MM.1S (cell line): ENCODE data around the gene MAP3K4.

Experiments used
- DNase-seq: peaks from one replicate; pipeline ENCODE4 v3.0.0-alpha.2; 2015
- H2AFZ ChIP-seq: fragments of 300-600 bp; sonication (generic); 2 replicates; pipeline ENCODE4 v1.6.0; 2016; ENCODE audit warnings: antibody characterized with exemption, low read length
- H3F3A ChIP-seq: fragments of 300-600 bp; sonication (generic); 2 replicates; pipeline ENCODE4 v1.6.1; 2016; ENCODE audit warnings: mild to moderate bottlenecking, antibody characterized with exemption, low read length, moderate library complexity, mixed read lengths; ENCODE audit not compliant: insufficient read depth
- H3K27ac ChIP-seq: fragments of 300-600 bp; sonication (generic); 2 replicates; pipeline ENCODE4 v1.5.1; 2016; ENCODE audit warnings: mild to moderate bottlenecking, low read length
- H3K27me3 ChIP-seq: fragments of 300-600 bp; sonication (generic); replicated peaks from 2 replicates; pipeline ENCODE4 v1.6.0; 2016; ENCODE audit warnings: low read length; ENCODE audit not compliant: insufficient read depth
- H3K36me3 ChIP-seq: fragments of 300-600 bp; sonication (generic); replicated peaks from 2 replicates; pipeline ENCODE4 v1.6.1; 2016; ENCODE audit warnings: mild to moderate bottlenecking, low read length, mixed read lengths; ENCODE audit not compliant: insufficient read depth
- H3K4me1 ChIP-seq: fragments of 300-600 bp; sonication (generic); 2 replicates; pipeline ENCODE4 v1.6.1; 2016; ENCODE audit warnings: low read length, mixed read lengths
- H3K4me2 ChIP-seq: fragments of 300-600 bp; sonication (generic); 2 replicates; pipeline ENCODE4 v1.6.0; 2016; ENCODE audit warnings: low read depth, low read length
- H3K4me3 ChIP-seq: fragments of 300-600 bp; sonication (generic); 2 replicates; pipeline ENCODE4 v1.5.1; 2016; ENCODE audit warnings: low read length, mixed read lengths
- H3K79me2 ChIP-seq: fragments of 300-600 bp; sonication (generic); 2 replicates; pipeline ENCODE4 v1.6.1; 2016; ENCODE audit warnings: mixed run types, low read length, mixed read lengths
- H3K9ac ChIP-seq: fragments of 300-600 bp; sonication (generic); 2 replicates; pipeline ENCODE4 v1.6.1; 2016; ENCODE audit warnings: low read length, mixed read lengths
- H3K9me2 ChIP-seq: fragments of 300-600 bp; sonication (generic); replicated peaks from 2 replicates; pipeline ENCODE4 v1.6.1; 2016; ENCODE audit warnings: mild to moderate bottlenecking, low read length, mixed read lengths; ENCODE audit not compliant: insufficient read depth
- H3K9me3 ChIP-seq: fragments of 300-600 bp; sonication (generic); replicated peaks from 2 replicates; pipeline ENCODE4 v1.6.1; 2016; ENCODE audit warnings: mild to moderate bottlenecking, low read length, mixed read lengths; ENCODE audit not compliant: insufficient read depth
- H4K20me1 ChIP-seq: fragments of 300-600 bp; sonication (generic); 2 replicates; pipeline ENCODE4 v1.6.1; 2016; ENCODE audit warnings: mild to moderate bottlenecking, low read length, moderate library complexity, mixed read lengths; ENCODE audit not compliant: insufficient read depth
- CTCF ChIP-seq: fragments of 300-600 bp; sonication (generic); IDR thresholded peaks from 2 replicates; pipeline ENCODE4 v1.5.1; 2016; ENCODE audit warnings: antibody characterized with exemption, low read length, mixed read lengths
- EZH2 ChIP-seq: fragments of 300-600 bp; sonication (generic); optimal IDR thresholded peaks from 2 replicates; pipeline ENCODE3; 2017; ENCODE audit warnings: low read depth, mild to moderate bottlenecking, antibody characterized with exemption, low read length, mixed read lengths
- EZH2phosphoT487 ChIP-seq: fragments of 300-600 bp; sonication (generic); IDR thresholded peaks from 2 replicates; pipeline ENCODE4 v1.6.1; 2018; ENCODE audit warnings: antibody characterized with exemption, low read length

MAP3K4 gene

DNA sequence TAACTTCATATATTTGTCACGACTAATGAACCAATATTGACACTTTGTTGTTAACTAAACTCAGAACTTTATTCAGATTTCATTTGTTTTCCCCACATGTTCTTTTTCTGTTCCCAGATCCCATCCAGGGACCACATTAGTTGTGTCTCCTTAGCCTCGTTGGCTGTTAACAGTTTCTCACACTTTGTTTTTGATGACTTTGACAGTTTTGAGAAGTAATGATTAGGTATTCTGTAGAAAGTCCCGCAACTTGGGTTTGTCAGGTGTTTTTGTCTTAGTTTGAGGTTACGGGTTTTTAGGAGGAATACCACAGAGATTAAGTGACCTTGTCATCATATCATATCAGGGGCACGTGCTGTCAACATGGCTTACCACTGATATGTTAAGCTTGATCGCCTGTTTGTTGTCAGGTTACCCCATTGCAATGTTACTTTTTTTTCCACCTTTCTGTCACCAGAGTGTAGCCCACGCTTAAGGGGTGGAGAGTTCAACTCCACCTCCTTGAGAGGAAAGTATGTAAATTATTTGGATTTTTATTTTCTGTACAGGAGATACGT lies 32.9 kb downstream of the MAP3K4 start:
- Histone ChIP-seq H3K79me2 (peaks cover 55% of the 10 kb centered on the region), H3K36me3 (no peaks in the 10 kb centered on the region), H2AFZ (no peak overlapping the region), H3K9me3 (no peaks in the 10 kb centered on the region), H3K4me3 (no peak overlapping the region), H3K9ac (no peak overlapping the region), H3K27me3 (no peaks in the 10 kb centered on the region), H3F3A (no peaks in the 10 kb centered on the region), H3K4me2 (no peak overlapping the region), H3K27ac (no peak overlapping the region), H4K20me1 (no peaks in the 10 kb centered on the region), H3K4me1 (0 out of 2 replicates have a peak, but pooled peaks cover 4% of the 10 kb centered on the region), H3K9me2 (no peaks in the 10 kb centered on the region)
- TF ChIP-seq CTCF (no peak), EZH2phosphoT487 (no peak), EZH2 (no peak)
- DNase-seq = no peak

DNA sequence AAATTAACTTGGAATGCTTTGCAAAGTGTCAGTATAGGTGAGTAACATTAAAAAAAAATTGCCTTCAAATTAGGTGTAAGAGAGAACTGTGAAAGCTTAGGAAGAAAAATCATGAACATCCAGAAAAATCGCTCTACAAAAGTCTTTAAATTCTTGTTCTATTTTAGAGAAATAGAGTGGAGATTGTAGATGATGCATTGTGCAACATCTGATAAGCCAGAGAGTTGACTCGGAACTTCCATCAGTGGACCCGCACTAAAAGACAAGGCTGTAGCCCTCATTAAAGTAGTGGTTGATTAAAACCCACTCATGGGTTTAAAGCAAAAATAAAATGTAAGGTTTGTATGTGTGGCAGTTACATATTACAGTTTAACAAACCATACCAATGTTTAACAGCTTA lies 35.8 kb downstream of the MAP3K4 start:
- no peak overlapping the region for H3K9ac ChIP-seq
- H3K4me2 ChIP-seq = no peak overlapping the region
- H2AFZ ChIP-seq = no peak overlapping the region
- peaks cover 64% of the 10 kb centered on the region for H3K79me2 ChIP-seq
- no peaks in the 10 kb centered on the region for H3K36me3 ChIP-seq
- H3K9me3 ChIP-seq = no peaks in the 10 kb centered on the region
- H3K9me2 ChIP-seq = no peaks in the 10 kb centered on the region
- H3F3A ChIP-seq = no peaks in the 10 kb centered on the region
- H3K4me3 ChIP-seq = no peak overlapping the region
- TF ChIP-seq CTCF = no peak
- no peaks in the 10 kb centered on the region for H3K27me3 ChIP-seq
- no peak overlapping the region for H3K27ac ChIP-seq
- DNase-seq = no peak
- H4K20me1 ChIP-seq = no peaks in the 10 kb centered on the region
- 0 out of 2 replicates have a peak, but pooled peaks cover 4% of the 10 kb centered on the region for H3K4me1 ChIP-seq

DNA sequence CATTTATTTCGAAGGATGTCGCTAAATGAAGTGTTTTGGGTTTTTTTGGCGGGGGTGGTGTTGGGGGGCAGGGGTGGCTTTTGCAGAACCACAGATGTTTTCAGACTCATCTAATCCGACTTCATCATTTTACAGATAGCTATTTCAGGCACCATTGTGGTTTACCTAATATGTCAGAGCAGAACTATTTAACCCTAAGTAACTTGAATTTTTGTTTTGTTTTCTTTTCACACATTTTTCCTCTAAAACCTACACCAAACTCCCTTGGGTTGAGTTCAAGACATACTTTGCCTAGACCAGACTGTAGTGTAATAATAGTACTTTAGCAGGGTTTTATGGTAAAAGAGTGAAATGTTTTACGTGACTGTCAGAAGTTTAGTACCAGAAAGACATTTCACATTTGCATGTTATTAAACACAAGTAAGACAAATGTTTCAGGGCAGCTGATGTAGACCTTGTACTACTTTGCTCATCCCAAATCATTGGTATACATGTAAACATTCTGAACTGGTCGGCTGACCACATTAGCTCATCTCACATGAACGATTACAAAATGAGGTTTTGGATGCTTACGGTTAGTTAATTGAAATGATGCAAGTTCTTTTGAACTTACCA lies 37.7 kb downstream of the MAP3K4 start:
- no peak overlapping the region for H3K4me2 ChIP-seq

More for the DNA sequence above, 37.7 kb downstream of the MAP3K4 start:
- Histone ChIP-seq H3K9me2 (no peaks in the 10 kb centered on the region), H3K4me3 (no peak overlapping the region), H3K79me2 (peaks cover 68% of the 10 kb centered on the region), H4K20me1 (no peaks in the 10 kb centered on the region), H3K27ac (no peak overlapping the region), H3K4me1 (0 out of 2 replicates have a peak, but pooled peaks cover 4% of the 10 kb centered on the region), H3K27me3 (no peaks in the 10 kb centered on the region), H2AFZ (no peak overlapping the region), H3K36me3 (no peaks in the 10 kb centered on the region), H3K9ac (no peak overlapping the region), H3F3A (no peaks in the 10 kb centered on the region), H3K9me3 (no peaks in the 10 kb centered on the region)
- peak; percentile 8 for DNase-seq
- TF ChIP-seq CTCF = no peak
- no peak for TF ChIP-seq EZH2
- no peak for TF ChIP-seq EZH2phosphoT487
